Stimulated activated CD8-positive, alpha-beta memory T cell treated with anti-CD3 and anti-CD28 coated beads, Interleukin-15, amount 100 ng/mL, for 4 hours (primary cell): ENCODE results near the gene PRKCZ.

Experiments
- DNase-seq, 2 donors: peaks; one replicate each; pipeline ENCODE4 v3.0.0-alpha.2; 2020; ENCODE audit warnings: low read depth in 2 of 2

PRKCZ gene

DNA sequence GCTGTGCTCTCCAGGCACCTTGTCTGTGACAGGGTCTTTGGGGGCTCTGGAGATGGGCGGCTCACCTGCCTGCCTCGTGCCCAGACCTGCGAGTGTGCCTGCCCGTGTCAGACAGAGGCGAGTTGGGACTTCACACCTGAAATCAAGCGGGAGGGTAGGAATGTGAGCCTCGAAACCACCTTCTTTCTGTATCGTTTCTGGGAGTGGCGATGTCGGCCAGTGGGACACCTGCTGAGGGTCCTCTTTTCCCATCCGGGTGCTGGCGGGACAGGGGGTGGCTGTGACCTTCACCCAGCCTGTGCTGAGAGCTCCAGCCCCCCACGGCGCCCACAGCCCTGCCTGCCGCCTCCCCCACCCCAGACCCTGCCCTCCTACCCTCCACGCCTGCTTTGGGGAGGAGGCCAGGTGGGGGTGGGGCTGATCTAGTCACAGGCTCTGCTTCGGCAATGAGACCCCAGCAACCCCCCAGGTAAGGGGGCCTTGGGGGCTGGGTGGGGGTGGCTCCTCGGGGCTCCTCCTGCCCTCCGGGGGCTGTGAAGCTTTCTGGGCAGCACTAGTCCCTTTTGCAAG is 160.0 kb downstream of the PRKCZ start:
- no peak for DNase-seq

DNA sequence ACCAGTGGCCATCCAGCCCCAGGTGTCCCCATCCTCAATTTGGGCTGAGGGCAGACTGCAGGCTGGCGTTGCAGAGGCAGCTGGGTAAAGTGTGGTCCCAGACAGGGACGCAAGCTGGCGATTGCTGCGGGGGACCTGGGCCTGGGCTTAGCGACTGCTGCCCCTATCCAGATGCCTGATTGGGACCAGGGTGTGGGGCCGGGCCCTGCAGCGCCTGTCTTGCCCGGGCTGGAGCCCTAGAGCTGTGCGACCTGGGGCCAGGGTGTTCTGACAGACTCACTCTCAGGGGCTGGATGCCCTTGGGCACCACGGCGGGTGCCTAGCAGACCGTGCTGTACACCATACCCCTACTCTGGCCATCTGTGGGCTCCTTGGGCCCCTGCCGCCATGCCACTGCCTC is 160.6 kb downstream of the PRKCZ start:
- DNase-seq: no peak

DNA sequence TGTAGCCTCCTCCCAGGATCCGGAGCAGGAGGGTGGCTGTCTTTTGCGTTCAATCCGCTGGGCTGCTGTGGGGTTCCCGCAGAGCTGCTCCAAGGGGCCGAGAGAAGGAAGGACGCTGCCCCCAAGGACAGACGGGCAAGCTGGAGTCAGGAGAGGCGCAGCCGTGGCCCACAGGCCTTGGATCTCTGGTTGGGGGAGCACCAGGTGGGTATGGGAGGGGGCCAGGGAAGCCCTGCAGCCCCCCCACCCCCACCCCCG is 162.0 kb downstream of the PRKCZ start:
- DNase-seq: no peak

DNA sequence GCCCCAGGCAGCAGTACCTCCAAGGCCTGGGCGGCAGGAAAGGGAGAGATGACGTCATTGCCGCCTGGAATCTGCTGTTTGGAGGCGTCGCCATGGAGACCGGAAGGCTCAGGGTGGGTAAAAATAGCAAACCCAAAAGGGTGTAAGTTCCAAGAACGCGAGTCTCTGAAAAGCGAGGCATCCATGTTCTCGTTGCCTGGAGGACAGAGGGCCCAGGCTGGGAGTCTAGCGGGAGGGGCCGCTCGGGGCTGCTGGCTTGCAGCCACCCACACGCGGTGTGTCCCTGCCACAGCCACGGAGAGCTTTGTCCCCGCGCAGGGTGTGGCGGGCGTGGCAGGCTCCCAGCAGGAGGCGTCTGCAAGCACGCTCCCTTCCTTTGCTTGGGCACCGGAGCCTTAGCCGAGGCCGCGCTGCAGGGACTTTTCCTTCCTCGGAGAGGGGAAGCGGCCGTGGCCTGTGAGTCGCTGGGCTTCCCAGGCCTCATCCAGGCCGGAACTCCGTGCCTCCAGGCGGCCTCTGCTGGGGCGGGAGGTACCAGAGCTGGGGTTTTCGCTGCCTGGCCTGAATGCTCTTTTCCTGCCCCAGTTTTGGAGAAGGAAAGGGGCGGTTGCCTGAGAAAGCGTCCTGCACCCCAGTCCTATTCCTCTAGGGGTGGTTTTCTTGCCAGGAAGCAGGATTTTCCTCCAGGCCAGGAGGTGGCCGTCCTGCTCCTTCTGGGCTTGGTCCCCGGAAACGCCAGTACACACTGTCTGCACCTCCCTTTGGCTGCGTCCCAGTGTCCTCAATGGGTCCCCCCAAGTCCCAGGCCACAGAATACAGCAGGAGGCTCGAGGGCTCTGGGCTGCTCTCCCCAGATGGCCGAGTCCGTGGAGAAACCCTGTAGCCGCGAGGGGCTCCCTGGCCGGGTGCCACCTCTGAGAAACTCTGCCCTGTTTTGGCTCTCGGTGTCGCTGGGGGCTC is 162.6 kb downstream of the PRKCZ start:
- no peak for DNase-seq

DNA sequence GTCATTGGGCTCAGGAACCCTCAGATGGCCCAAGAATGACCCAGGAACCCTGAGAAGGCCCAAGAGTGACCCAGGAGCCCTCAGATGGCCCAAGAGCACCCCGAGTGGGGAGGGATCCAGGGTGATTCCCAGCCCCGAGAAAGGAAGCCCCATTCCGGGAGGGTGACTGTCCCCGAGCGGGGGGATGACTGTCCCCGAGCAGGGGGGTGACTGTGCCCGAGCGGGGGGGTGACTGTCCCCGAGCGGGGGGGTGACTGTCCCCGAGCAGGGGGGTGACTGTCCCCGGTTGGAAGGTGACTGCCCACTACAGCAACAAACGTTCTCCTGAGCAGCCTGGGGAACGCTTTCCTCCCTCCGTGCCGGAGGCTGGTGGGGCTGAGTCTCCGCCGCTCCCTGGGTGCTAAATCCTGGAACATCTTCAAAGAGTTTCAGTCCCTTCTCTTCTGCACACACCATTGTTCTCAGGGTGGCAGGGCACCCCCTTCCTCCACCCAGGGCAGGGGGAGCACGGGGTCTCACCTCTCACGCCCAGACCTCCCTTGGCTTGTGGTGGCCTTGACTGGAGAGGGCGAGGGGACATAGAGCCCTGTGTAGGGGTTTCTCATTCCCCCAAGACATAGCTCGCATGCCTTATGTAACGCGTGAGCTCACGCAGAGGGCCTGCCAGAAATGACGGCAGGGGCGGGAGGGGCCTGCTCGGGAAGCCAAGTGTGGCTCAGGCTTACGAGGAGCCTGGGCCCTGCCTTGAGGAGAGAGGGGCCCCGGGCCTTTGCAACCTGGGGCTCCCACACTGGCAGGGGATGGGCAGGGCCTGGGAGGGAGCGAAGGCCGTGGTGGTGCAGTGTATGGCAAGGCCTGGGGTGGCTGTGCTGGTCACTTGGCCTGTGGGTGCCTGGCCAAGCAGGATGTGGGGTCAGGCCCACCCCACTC is 163.6 kb downstream of the PRKCZ start:
- no peak for DNase-seq

DNA sequence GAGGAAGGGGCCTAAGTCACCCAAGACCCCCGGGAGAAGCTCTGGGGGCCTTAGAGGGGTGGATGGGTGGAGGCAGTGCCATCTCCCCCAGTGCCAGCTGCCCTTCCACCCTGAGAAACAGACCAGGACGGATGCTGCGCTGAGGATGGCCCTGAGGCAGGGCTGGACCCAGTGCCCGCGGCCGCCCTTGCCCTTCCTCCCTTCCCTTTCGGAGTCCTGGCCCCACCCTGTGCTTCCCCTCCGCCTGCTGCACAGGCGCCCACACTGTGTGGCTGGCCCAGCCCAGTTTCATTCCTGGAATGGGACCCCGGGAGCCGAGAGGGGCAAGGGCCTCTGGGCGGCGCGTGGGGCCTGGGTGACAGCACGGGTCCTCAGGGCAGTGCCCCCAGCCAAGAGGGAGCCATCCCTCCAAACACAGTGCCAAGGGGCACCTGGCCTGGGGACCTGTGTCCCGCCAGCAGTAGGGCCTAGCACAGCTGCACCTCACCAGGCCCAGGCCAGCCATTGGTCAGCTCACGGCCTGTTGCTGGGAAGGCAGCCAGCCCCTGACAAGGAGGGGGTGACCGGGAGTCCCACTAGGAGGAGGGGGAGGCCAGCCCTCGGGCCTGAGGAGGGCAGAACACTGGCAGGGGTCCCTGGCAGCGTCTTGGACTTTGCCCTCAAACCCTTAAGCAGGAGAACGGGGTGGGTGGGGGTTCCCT is 164.5 kb downstream of the PRKCZ start:
- DNase-seq: no peak

DNA sequence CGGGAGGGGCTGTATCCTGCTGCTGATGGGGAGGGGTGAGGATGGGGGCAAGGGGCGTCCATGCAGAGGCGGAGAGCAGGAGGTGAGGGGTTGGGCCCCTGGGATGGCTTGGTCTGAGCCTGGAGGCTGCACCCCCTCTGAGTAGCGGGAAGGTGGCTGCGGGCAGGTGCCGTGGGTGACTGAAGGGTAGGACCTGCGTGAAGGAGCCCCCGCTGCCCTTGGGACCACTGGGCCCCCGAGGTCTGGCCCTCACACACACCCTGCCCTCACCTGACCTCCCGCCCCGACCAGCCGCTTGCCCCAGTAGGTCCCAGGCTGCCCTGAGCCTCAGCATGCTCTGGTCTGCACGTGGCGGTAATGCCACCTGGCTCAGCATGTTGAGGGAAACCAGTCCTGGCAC is 165.1 kb downstream of the PRKCZ start:
- DNase-seq: no peak

DNA sequence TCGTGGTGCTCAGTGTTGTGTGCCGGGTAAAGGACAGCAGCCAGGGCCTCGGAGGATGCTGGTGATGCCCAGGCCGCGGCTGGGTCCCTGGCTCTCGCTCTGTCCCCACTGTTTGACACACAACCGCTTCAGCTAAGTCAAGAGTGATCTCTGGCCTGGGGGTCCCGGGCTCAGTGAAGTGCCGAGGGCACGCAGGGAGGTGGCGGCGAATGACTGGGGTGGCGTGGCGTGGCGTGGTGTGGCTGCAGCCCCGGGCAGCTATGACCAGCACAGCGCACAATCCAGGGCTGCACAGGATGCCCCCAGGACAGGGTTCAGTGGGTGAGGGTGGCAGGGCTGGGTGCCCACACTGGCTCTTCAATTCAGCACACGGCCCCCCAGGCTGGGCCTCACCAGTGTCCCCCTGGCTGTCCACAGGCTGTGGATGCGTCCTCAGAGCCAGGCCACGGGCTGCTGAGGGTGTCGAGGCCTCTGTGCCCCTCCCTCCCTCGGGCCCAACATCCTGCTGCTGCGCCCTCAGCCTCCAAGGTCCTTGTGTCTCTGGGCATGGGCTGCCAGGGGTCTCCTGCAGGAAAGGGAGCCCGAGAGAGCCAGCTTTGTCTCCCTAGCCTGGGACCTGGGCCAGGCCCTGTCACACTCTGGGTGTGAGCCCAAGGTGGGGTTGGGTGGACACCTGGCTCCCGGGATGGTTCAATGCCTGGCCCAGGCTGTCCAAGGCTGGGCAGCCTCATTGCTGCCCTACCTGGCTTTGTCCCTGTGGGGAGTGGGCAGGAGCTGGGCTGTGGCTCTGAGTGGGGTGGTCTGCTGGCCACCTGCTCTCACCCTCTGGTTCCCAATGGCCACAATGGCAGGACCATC is 165.9 kb downstream of the PRKCZ start:
- DNase-seq: no peak

DNA sequence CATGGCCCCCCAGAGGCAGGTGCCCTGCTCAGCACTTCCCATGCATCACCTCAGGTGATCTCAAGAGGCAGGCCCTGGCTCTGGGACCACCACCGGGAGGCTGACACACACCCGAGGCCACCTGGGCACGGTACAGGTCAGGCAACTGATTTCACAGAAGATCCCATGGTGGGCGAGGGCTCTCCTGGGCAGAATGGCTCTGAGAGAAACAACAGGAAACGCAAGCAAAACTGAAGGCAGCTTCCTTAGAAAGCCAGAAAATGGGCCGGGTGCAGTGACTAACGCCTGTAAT is 166.5 kb downstream of the PRKCZ start:
- DNase-seq: no peak

DNA sequence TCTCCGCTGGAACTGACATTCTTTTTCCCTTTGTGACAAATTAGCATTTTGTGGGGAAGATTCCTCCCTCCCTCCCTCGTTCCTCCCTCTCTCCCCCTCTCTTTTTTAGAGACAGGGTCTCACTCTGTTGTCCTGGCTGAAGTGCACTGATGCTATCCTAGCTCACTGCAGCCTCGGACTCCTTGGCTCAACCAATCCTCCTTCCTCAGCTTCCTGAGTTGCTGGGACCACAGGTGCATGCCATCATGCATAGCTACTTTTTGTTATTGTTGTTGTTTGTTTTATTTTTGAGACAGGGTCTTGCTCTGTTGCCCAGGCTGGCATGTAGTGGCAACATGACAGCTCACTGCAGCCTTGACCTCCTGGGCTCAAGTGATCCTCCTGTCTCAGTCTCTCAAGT is 171.1 kb downstream of the PRKCZ start:
- no peak for DNase-seq

DNA sequence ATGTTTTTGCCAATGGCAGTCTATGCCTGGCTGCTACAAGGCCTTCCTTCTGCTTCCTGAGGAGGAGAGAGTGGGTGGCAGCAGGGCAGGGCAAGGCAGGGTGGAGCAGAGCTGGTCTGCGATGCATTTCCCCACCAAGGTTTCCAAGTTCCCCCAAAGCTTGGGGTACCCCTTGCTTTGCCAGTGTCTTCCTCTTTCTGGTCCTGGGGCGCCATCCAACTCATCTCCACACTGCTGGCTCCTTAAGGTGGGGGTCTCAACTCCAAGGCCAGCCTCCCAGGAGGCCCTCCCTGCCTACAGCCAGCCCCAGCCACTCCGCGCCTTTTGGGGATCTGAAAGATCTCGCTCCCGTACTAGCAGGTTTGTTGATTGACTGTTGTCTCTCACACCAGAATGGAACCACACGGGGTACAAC is 174.0 kb downstream of the PRKCZ start:
- no peak for DNase-seq

DNA sequence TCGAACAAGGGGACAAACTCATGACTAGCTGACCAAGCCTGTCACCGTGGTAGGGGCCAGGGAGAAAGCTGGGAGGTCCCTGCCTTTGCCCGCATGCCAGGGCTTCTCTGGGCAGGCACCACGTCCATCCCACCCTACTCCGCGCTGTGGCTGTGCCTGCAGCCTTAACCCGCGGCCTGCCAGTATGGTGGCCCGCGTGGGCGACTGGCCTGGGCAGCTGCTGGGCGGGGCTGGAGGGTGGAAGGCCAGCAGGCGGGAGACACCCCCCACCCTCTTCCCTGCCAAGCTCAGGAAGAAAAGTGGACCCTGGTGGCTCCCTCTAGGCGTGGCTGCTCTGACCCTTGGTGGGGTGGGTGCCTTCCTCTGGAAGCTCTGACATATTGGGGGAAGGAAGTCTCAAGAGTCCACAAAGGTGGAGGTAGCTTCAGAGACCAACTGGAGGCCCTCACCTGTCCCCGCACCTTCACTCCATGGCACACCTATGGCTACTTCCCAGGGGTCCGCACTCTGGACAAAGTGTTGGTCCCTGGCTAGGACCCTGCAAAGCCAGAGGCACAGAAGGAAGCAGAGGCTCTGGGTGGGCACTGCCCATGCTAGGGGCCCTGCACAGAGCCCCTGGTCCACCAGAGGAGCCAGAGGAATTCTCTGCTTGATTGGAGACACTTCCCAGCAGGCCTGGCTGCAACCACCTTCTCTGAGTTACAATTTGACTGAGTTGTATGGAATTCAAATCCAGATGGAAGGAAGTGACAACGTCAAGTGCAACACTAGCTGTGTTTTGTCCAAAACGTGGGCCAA is 174.6 kb downstream of the PRKCZ start:
- DNase-seq: no peak

DNA sequence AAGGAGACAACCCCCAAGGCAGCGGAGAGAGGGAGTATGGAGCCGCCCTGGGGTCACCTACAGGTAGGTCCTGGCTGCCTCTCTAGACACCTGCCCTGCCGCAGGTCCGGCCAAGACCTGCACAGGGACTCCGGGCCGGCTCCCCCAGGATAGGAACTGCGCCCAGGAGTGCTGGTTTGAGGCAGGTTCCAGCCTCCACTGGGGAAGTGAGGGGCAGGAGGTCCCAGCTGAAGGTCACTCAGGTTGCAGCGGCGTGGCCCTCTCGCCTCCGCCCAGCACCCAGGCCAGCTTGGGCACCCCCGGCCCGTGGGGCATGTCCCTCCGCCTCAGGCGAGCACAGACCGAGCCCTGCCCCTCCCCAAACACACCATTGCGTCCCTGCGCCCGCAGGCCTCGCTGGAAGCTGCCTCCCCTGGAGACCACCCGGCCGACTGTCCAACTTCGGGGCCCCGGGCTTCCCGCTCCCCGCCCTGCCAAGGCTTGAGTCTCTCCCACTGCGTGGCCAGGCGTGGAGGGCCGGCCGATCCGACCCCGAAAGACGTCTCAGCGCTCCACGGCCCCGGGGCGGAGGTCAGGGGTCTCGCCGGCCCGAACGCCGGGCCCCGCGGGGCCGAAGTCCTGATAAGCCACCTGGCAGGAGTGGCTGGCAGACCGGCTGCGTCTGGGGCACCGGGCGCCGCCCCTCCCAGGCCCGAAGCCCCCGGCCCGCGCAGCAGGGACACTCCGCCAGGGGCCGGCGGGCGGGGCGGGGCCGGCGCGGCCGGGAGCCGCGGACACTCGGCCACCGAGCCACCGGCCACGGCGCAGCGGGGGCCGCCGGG is 176.5 kb downstream of the PRKCZ start:
- DNase-seq: no peak

DNA sequence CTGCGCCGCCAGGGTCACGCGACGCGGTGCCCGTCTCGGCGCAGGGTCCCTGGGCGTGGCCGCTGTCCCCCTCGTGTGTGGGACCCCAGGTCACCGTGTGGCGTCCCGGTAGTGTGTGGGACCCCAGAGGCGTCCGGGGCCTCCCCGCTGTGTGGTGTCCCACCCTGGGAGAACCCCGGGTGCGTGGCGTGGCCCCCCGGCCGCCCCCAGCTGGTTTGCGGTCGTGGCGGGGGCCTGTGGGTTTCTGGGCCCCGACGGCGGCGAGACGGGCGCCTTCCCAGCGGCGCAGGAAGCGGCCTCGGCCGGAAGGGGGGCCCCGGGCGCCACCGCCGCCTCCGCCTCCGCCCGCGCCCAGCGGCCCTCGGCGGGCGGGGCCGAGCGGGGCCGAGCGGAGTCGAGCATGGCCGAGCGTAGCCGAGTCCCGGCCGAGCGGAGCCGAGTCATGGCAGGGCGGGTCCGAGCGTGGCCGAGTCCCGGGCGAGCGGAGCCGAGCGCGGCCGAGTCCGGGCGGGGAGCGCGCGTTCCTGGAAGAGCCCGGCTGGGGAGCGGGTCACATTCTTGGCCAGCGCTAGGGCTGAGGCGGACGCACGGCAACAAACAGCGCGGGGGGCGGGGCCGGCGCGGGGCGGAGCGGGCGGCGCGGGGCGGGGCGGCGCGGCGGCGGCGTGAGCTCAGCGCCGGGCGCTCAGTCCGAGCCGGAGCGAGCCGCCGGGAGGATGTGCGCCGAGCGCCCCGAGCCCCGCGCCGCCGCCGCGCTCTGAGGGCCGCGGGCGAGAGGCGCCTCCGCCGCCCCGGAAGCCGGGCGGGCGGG is 177.3 kb downstream of the PRKCZ start:
- DNase-seq: peak; percentile 78 to 88

DNA sequence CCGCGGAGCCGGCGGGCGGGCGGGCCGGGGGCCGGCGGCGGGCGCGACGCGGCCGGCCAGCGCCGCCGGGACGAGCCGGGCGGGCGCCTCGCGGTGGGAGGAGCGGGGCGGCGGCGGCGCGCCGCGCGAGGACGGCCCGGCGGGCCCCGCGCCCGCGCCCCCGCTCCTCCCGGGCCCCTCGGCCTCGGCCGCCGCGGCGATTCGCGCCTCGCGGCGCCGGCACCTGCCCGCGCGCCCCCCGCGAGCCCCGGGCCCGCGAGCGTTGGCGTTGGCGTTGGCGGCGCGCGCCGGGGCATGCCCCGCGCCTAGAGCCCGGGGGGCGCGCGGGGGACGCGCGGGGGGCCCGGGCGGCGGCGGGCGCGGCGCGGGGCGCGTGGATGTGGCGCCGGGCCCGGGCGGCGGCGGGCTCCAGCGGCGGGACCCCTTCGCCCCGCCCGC is 178.0 kb downstream of the PRKCZ start, which contains the start of gene SKI:
TSS of gene SKI (plus strand) at position 163 of the 438 bp plus-strand sequence. CDS start 448 bp downstream, outside the sequence.
- no peak for DNase-seq

DNA sequence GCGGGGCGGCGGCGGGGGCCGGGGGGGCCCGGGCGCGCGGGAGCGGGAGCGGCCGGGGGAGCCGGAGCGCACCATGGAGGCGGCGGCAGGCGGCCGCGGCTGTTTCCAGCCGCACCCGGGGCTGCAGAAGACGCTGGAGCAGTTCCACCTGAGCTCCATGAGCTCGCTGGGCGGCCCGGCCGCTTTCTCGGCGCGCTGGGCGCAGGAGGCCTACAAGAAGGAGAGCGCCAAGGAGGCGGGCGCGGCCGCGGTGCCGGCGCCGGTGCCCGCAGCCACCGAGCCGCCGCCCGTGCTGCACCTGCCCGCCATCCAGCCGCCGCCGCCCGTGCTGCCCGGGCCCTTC is 178.5 kb downstream of the PRKCZ start:
- no peak for DNase-seq

DNA sequence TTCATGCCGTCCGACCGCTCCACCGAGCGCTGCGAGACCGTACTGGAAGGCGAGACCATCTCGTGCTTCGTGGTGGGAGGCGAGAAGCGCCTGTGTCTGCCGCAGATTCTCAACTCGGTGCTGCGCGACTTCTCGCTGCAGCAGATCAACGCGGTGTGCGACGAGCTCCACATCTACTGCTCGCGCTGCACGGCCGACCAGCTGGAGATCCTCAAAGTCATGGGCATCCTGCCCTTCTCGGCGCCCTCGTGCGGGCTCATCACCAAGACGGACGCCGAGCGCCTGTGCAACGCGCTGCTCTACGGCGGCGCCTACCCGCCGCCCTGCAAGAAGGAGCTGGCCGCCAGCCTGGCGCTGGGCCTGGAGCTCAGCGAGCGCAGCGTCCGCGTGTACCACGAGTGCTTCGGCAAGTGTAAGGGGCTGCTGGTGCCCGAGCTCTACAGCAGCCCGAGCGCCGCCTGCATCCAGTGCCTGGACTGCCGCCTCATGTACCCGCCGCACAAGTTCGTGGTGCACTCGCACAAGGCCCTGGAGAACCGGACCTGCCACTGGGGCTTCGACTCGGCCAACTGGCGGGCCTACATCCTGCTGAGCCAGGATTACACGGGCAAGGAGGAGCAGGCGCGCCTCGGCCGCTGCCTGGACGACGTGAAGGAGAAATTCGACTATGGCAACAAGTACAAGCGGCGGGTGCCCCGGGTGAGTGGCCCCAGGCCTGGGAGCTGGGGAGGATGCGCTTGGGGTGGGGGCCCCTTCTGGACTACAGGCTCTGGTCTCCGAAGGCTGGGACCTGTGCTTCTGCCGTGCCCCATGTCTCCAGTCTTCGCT is 179.0 kb downstream of the PRKCZ start:
- no peak for DNase-seq
